PC-3 (cell line): ENCODE measurements around the gene KNCN. TPM values are rescaled to one million over a fixed set of nuclear protein-coding genes. Genes with fewer than 3 reads are reported as not detected.

ENCODE experiments used
- ATAC-seq: fragments of 200-7000 bp; cut with Tn5 transposase; 2 replicates; pipeline ENCODE4 v1.9.1; 2020; ENCODE audit warnings: mild to moderate bottlenecking, moderate library complexity
- BruUV-seq: library from RNA; stranded (reverse); fragments of 400-500 nt; replicated peaks from 2 replicates; lab custom pipeline; 2021; lab: Mats Ljungman, UMichigan
- CTCF ChIA-PET: fragments of 300-600 bp; sonication (Branson Sonifier 250); formaldehyde crosslinking; loops from one replicate; lab custom pipeline; 2022; ENCODE audit warnings: antibody characterized with exemption; lab: Charles Lee
- POLR2A ChIA-PET: fragments of 300-600 bp; sonication (Branson Sonifier 250); formaldehyde crosslinking; loops from one replicate; lab custom pipeline; 2022; ENCODE audit warnings: antibody characterized with exemption; ENCODE audit not compliant: unreplicated experiment; lab: Charles Lee
- DNase-seq: peaks from one replicate; pipeline ENCODE4 v3.0.0-alpha.2; 2015
- H2AFZ ChIP-seq: fragments of 300-600 bp; sonication (generic); 2 replicates; pipeline ENCODE4 v1.6.0; 2016; ENCODE audit warnings: antibody characterized with exemption, low read length
- H3F3A ChIP-seq: fragments of 300-600 bp; sonication (generic); one replicate; pipeline ENCODE4 v1.6.0; 2017; ENCODE audit warnings: antibody characterized with exemption, low read length, control low read depth, mild to moderate bottlenecking; ENCODE audit not compliant: unreplicated experiment
- H3K27ac ChIP-seq: fragments of 300-600 bp; sonication (generic); 2 replicates; pipeline ENCODE4 v1.5.1; 2016; ENCODE audit warnings: mild to moderate bottlenecking, low read length
- H3K27me3 ChIP-seq: fragments of 300-600 bp; sonication (generic); 2 replicates; pipeline ENCODE4 v1.6.1; 2016; ENCODE audit warnings: low read length, mixed read lengths
- H3K36me3 ChIP-seq: fragments of 300-600 bp; sonication (generic); 2 replicates; pipeline ENCODE4 v1.6.1; 2016; ENCODE audit warnings: low read depth, mixed run types, low read length, mixed read lengths
- H3K4me1 ChIP-seq: fragments of 300-600 bp; sonication (generic); 2 replicates; pipeline ENCODE4 v1.5.1; 2016; ENCODE audit warnings: low read length; ENCODE audit not compliant: insufficient read depth
- H3K4me2 ChIP-seq: fragments of 300-600 bp; sonication (generic); 2 replicates; pipeline ENCODE4 v1.6.0; 2016; ENCODE audit warnings: low read length
- H3K4me3 ChIP-seq: fragments of 300-600 bp; sonication (generic); 2 replicates; pipeline ENCODE4 v1.5.1; 2016; ENCODE audit warnings: mild to moderate bottlenecking, low read length, mixed read lengths
- H3K79me2 ChIP-seq: fragments of 300-600 bp; sonication (generic); 2 replicates; pipeline ENCODE4 v1.6.1; 2017; ENCODE audit warnings: low read length, mixed read lengths
- H3K9ac ChIP-seq: fragments of 300-600 bp; sonication (generic); 2 replicates; pipeline ENCODE4 v1.6.0; 2016; ENCODE audit warnings: mild to moderate bottlenecking, low read length
- H3K9me2 ChIP-seq: fragments of 300-600 bp; sonication (generic); replicated peaks from 2 replicates; pipeline ENCODE4 v1.6.1; 2016; ENCODE audit warnings: mixed run types, low read length, mixed read lengths
- H3K9me3 ChIP-seq: fragments of 300-600 bp; sonication (generic); 2 replicates; pipeline ENCODE4 v1.6.1; 2016; ENCODE audit warnings: low read length, mixed read lengths
- H4K20me1 ChIP-seq: fragments of 300-600 bp; sonication (generic); 2 replicates; pipeline ENCODE4 v1.6.1; 2016; ENCODE audit warnings: low read length, mixed read lengths
- CTCF ChIP-seq: fragments of 300-600 bp; sonication (generic); conservative IDR thresholded peaks from 2 replicates; pipeline ENCODE4 v1.5.1; 2017; ENCODE audit warnings: antibody characterized with exemption, low read depth, mild to moderate bottlenecking, low read length
- EZH2 ChIP-seq: fragments of 300-600 bp; sonication (generic); IDR thresholded peaks from one replicate; pipeline ENCODE4 v1.6.1; 2017; ENCODE audit warnings: antibody characterized with exemption, mild to moderate bottlenecking, low read length; ENCODE audit not compliant: unreplicated experiment
- EZH2phosphoT487 ChIP-seq: fragments of 300-600 bp; sonication (generic); IDR thresholded peaks from 2 replicates; pipeline ENCODE4 v1.6.1; 2018; ENCODE audit warnings: mild to moderate bottlenecking, antibody characterized with exemption, low read length, borderline replicate concordance
- intact Hi-C: fragments of 100-400 bp; cut with micrococcal nuclease; formaldehyde crosslinking; loops from 2 replicates; pipeline ENCODE4 v1.9.0; 2023
- total RNA-seq: library from RNA; depleted of rRNA; stranded (reverse); fragments of >200 nt; gene quantifications from 2 replicates; pipeline ENCODE4 v1.2.3, GENCODE V29; 2014

The KNCN gene
- total RNA-seq, 1 experiment from 2014 or later: not detected

GRCh38 chr1:46528297-46528955 lies 23.0 kb downstream of the KNCN start:
- Histone ChIP-seq H3K27me3 (no peaks in the 10 kb centered on the region), H3K9me3 (no peaks in the 10 kb centered on the region), H4K20me1 (no peaks in the 10 kb centered on the region), H3F3A (no peaks in the 10 kb centered on the region), H2AFZ (peak overlapping the region; percentile 27; the same call in 1 of the 2 replicates), H3K79me2 (no peaks in the 10 kb centered on the region), H3K36me3 (no peaks in the 10 kb centered on the region), H3K4me3 (no peak overlapping the region), H3K27ac (no peak overlapping the region), H3K4me1 (peaks cover 11% of the 10 kb centered on the region; the same call in 1 of the 2 replicates), H3K9me2 (no peaks in the 10 kb centered on the region), H3K9ac (no peak overlapping the region), H3K4me2 (no peak overlapping the region; the same call in 1 of the 2 replicates)
- TF ChIP-seq EZH2phosphoT487 (no peak), CTCF (peak; percentile 11; the same call in 1 of the 2 replicates)
- BruUV-seq: no TSS peak
- 0 out of 2 replicates have a peak, but pooled peaks have one; percentile 7 for ATAC-seq
- ChIA-PET CTCF (interaction anchor here (0.7 to 2.6 kb wide), 2 partner anchors 82 to 229 kb away, joined by 3 to 13 read pairs; no protein-coding TSS in a partner anchor), POLR2A (no interaction called here)
- no peak for DNase-seq
- intact Hi-C loops: loop anchor here (1.0 kb wide), 2 partner anchors 51 to 81 kb away; no protein-coding TSS in a partner anchor

- Histone ChIP-seq H3K27ac (no peak overlapping the region), H3K4me1 (peaks cover 15% of the 10 kb centered on the region), H2AFZ (no peak overlapping the region), H3K9ac (no peak overlapping the region), H3F3A (no peaks in the 10 kb centered on the region), H3K79me2 (no peaks in the 10 kb centered on the region), H3K4me2 (no peak overlapping the region), H3K9me2 (no peaks in the 10 kb centered on the region), H3K27me3 (no peaks in the 10 kb centered on the region), H3K9me3 (no peaks in the 10 kb centered on the region), H3K36me3 (no peaks in the 10 kb centered on the region), H3K4me3 (no peak overlapping the region), H4K20me1 (no peaks in the 10 kb centered on the region)
- intact Hi-C loops: loop anchor here (1.0 kb wide), 2 partner anchors 50 to 80 kb away; no protein-coding TSS in a partner anchor
- ChIA-PET CTCF (interaction anchor here (0.7 to 2.6 kb wide), 3 partner anchors 81 to 230 kb away, joined by 3 to 13 read pairs (median 3); no protein-coding TSS in a partner anchor), POLR2A (no interaction called here)
- peak; percentile 95 for TF ChIP-seq CTCF
- TF ChIP-seq EZH2: no peak
- ATAC-seq (peak; percentile 84), DNase-seq (peak; percentile 79)
- BruUV-seq: no TSS peak
Observed at GRCh38 chr1:46527474-46528296, 23.8 kb downstream of the KNCN start.
